Right ventricle myocardium superior (tissue), 1 donor: Measurements from ENCODE around the gene MYZAP. TPM values are rescaled to one million over a fixed set of nuclear protein-coding genes. Genes with fewer than 3 reads are reported as not detected.

Experiments used
- ATAC-seq: fragments of 200-7000 bp; cut with Tn5 transposase; one replicate; pipeline ENCODE4 v1.9.1; 2020; ENCODE audit warnings: mild to moderate bottlenecking; ENCODE audit not compliant: poor library complexity
- DNase-seq: peaks from one replicate; pipeline ENCODE4 v3.0.0-alpha.2; 2020
- intact Hi-C: fragments of 100-400 bp; cut with DNase I; formaldehyde crosslinking; loops from one replicate; pipeline ENCODE4 v1.11.2; 2022
- long read RNA-seq: library from polyadenylated mRNA; unstranded; transcript quantifications from one replicate; pipeline ENCODE4 v2.0.0, GENCODE V29; 2021
- total RNA-seq: library from RNA; stranded (reverse); fragmentation: NEBNext Ultra II Directional; extraction: Animal tissue kit (Norgen Biotek cat#: 25700); gene quantifications from one replicate; pipeline ENCODE4 v1.2.1, GENCODE V29; 2021
- donor health status: DM: no; HTN: yes; CAD: no; lungs with severe emphysema.

Gene MYZAP, protein sequence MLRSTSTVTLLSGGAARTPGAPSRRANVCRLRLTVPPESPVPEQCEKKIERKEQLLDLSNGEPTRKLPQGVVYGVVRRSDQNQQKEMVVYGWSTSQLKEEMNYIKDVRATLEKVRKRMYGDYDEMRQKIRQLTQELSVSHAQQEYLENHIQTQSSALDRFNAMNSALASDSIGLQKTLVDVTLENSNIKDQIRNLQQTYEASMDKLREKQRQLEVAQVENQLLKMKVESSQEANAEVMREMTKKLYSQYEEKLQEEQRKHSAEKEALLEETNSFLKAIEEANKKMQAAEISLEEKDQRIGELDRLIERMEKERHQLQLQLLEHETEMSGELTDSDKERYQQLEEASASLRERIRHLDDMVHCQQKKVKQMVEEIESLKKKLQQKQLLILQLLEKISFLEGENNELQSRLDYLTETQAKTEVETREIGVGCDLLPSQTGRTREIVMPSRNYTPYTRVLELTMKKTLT
- 966 TPM for total RNA-seq
- long read RNA-seq, transcript MYZAP-201 (13 exons, 2,361 nt) = major isoform, 4,575 of 4,709 reads
- long read RNA-seq, transcript MYZAP-202 (12 exons, 2,181 nt) = minor isoform, 66 of 4,709 reads
- long read RNA-seq, partial matches to known transcripts = 33 of 4,709 reads
- long read RNA-seq, other reads (novel, unspliced or antisense) = 35 of 4,709 reads

- intact Hi-C loops = no loop called here
- DNase-seq = peak; percentile 84
- ATAC-seq = peak; percentile 62
Observed at GRCh38 chr15:57591822-57592367, at the start of gene MYZAP. Gene MYZAP (plus strand): TSS chr15:57591904. CDS start chr15:57592035, 131 bp downstream.

DNA sequence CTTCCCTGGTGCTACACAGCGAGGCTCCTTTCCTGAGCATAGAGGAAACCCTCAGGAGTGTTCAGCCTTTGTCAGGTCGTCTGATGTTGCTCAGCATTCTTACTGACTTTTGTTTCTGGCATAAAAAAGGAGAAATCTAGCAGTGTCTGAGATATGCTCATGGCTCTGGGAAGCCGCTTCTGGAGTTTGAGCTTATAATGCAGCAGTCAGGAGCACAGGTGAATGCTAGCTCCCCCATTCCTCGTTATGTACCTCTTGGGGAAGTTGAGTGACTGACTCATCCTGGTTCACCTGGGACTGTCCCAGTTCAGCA lies 49.2 kb upstream of the MYZAP start:
- no peak for ATAC-seq
- no peak for DNase-seq
- intact Hi-C loops = no loop called here

GRCh38 chr15:57544848-57545480 lies 46.7 kb upstream of the MYZAP start:
- DNase-seq = no peak
- intact Hi-C loops = no loop called here
- ATAC-seq = no peak

GRCh38 chr15:57545995-57546394 lies 45.7 kb upstream of the MYZAP start:
- DNase-seq (no peak), ATAC-seq (no peak)
- intact Hi-C loops = no loop called here

DNA sequence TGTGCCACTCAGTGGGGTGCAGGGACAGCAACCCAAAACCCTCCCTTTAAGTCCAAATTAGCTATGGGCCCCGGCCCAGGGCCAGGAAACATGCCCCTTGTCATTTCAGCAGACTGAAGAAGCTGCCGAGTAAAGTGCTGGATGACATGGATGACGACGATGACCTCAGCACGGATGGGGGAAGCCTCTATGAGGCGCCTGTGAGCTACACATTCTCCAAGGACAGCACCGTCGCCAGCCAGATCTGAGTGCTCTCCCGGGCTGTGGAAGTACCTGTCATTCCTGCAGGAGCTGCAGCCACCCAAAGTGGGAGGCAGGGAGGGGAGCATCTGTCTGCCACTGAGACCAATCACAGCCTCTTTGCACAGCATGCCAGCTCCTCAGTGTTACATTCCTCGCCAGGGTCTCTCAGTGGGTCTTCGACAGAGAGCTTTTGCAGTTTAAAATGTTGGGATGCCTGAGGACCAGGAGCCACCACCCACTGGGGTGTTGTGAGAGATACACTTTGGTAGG lies 44.4 kb upstream of the MYZAP start:
- no peak for ATAC-seq
- DNase-seq = no peak
- intact Hi-C loops = no loop called here

GRCh38 chr15:57548351-57548750 lies 43.4 kb upstream of the MYZAP start:
- ATAC-seq (no peak), DNase-seq (no peak)
- intact Hi-C loops = no loop called here

GRCh38 chr15:57548835-57549234 lies 42.9 kb upstream of the MYZAP start:
- DNase-seq (no peak), ATAC-seq (no peak)
- intact Hi-C loops = no loop called here

- no peak for ATAC-seq
- intact Hi-C loops = loop anchor here (10.0 kb wide), 1 partner anchor 525 kb away; no protein-coding TSS in a partner anchor
- DNase-seq = no peak
Observed at GRCh38 chr15:57549935-57550334, 41.8 kb upstream of the MYZAP start.

DNA sequence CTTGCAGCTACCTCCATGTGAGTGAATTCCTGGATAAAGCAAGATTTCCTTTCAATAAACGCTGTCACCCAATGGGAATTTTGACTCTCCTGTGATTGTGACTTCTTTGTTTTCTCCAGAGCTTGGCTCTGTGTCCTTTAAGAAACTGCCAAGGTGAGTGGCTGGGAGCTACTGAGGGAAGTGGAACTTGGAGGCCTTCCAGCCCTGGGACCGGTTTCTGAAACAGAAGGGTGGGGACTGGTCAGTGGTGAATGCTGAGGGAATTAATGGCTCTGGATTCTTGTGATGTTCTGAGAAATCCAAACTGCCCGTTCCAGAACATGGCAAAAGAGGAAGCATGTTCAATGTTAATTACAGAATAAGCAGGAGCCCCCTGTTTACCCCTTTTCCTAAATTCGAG lies 41.1 kb upstream of the MYZAP start:
- DNase-seq (peak; percentile 75), ATAC-seq (peak; percentile 65)
- intact Hi-C loops = loop anchor here (10.0 kb wide), 1 partner anchor 524 kb away; no protein-coding TSS in a partner anchor

GRCh38 chr15:57551715-57552677 lies 39.7 kb upstream of the MYZAP start:
- intact Hi-C loops = loop anchor here (10.0 kb wide), 1 partner anchor 523 kb away; no protein-coding TSS in a partner anchor
- no peak for DNase-seq
- ATAC-seq = peak; percentile 34

DNA sequence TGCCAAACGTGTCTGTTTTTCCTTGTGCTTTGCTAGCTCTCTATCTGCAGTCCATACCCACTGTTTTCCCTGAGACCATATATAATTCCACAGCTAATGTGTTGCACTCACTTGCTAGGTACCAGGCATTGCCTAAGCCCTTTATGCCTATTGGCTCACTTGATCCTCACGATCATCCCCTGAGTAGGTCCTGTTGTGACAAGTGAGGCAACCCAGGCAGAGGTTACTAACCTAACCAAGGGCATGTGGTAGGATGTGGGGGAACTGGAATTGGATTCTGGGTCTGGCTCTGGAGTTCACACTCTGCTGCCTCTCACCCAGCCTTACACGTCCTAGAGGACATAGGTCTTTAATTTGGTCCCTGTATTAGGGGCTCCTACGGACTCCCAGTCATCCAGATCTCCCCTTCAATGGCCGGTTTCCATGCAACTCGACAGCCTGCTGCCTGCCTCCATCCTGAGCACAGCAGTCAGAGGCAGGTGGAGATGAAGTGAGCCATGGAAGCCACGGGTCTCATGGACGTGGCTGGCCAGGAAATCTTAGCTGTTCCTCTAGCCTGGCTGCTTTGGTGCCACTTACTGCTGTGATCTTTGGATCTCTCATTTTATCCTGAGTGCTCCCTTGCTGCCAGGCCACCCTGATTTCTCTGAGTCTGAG lies 38.9 kb upstream of the MYZAP start:
- DNase-seq (no peak), ATAC-seq (no peak)
- intact Hi-C loops = loop anchor here (10.0 kb wide), 1 partner anchor 522 kb away; no protein-coding TSS in a partner anchor

DNA sequence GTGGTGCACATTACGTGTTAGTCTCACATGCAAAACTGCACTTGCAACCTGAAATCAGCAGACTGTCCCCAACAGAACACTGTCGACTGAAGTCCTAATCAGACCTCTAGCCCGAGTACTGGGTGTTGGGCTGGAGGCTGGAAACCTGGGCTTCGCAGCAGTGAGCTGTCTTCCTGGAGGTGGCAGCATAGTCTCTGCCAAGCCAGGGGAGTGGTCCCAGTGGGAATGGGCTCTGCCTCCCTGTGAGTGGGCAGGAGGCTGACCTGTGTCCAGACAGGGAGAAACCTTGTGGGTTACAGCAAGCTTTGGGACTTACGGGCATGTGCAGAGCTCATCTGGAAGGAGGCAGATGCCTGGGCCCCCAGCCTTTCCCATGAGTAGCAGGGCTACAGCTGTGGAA lies 38.2 kb upstream of the MYZAP start:
- ATAC-seq (no peak), DNase-seq (no peak)
- intact Hi-C loops = loop anchor here (10.0 kb wide), 1 partner anchor 521 kb away; no protein-coding TSS in a partner anchor

- ATAC-seq (no peak), DNase-seq (no peak)
- intact Hi-C loops = loop anchor here (10.0 kb wide), 1 partner anchor 521 kb away; no protein-coding TSS in a partner anchor
Observed at GRCh38 chr15:57554063-57554811, 37.5 kb upstream of the MYZAP start.

DNA sequence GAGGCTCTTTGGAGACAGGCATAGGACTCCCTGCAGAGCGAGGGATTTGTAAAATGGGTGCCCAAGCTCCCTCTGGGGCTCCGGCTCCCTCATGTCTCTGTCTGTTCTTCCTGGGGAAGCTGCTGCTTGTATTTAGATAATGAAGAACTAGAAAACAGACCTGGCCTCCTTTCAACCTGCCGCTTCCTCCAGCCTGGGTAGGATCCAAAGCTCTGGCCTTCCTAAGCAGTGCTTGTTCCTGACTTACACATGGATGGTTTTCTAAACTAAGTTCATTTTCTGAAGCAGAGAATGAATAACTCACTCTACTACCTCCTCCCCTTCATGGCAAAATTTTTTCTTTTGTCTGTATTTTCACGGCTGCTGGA lies 36.9 kb upstream of the MYZAP start:
- DNase-seq (no peak), ATAC-seq (no peak)
- intact Hi-C loops = loop anchor here (5.0 to 10.0 kb wide), 2 partner anchors 308 to 520 kb away; no protein-coding TSS in a partner anchor

GRCh38 chr15:57555270-57555669 lies 36.4 kb upstream of the MYZAP start:
- no peak for DNase-seq
- ATAC-seq = no peak
- intact Hi-C loops = loop anchor here (5.0 to 10.0 kb wide), 2 partner anchors 307 to 520 kb away; no protein-coding TSS in a partner anchor

DNA sequence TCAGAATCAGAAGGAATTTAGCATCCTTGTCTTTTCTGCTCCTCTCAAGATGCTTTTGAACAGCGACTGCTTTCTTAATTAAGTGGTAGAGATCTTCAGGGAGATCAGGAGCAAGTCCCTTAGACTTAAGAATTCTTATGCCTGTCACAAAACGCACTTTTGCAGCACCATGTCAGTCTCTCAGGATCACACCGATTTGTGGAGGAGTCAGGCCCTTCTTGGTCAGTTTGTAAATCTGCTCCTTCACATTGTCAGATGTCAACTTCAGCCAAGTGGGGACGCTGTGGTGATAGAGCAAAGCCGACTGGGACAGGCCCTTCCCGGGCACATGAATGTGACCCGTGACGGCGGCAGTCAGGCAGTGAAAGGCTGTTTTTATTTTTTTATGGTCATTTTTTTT lies 35.7 kb upstream of the MYZAP start:
- ATAC-seq = no peak
- intact Hi-C loops = loop anchor here (5.0 to 10.0 kb wide), 2 partner anchors 306 to 519 kb away; no protein-coding TSS in a partner anchor
- DNase-seq = no peak

- no peak for ATAC-seq
- intact Hi-C loops = loop anchor here (5.0 to 10.0 kb wide), 2 partner anchors 305 to 518 kb away; no protein-coding TSS in a partner anchor
- DNase-seq = no peak
Observed at GRCh38 chr15:57557267-57557666, 34.4 kb upstream of the MYZAP start.
